Measurements from ENCODE around the gene ATP6AP1. TPM values are rescaled to one million over a fixed set of nuclear protein-coding genes. Genes with fewer than 3 reads are reported as not detected.

The ATP6AP1 gene
- total and polyA plus RNA-seq, 2 experiments from 2014 or later, result 37.7 to 52.1 TPM

GRCh38 chrX:154412468-154412867 lies 16.0 kb upstream of the ATP6AP1 start:
- Histone ChIP-seq H4K20me1 (replicated peaks; ENCODE audit: insufficient read depth) (no peaks in the 10 kb centered on the region), H3K4me3 (peak overlapping the region; percentile 67), H3K79me2 (replicated peaks; ENCODE audit: insufficient read depth) (no peaks in the 10 kb centered on the region), H3K4me2 (peak overlapping the region; percentile 77), H3K27me3 (ENCODE audit: insufficient read depth) (no peaks in the 10 kb centered on the region), H3K27ac (ENCODE audit: low read depth) (no peak overlapping the region), H3F3A (replicated peaks; ENCODE audit: low read depth) (no peaks in the 10 kb centered on the region), H3K36me3 (ENCODE audit: insufficient read depth) (no peaks in the 10 kb centered on the region), H3K4me1 (ENCODE audit: insufficient read depth) (peaks cover 8% of the 10 kb centered on the region; the same call in 1 of the 2 replicates), H3K9me2 (ENCODE audit: insufficient read depth) (no peaks in the 10 kb centered on the region), H2AFZ (no peak overlapping the region)
- Mint-ChIP-seq H3K36me3 (ENCODE audit: low read depth) (peaks cover 5% of the 10 kb centered on the region), H3K27ac (no peak overlapping the region), H3K9me3 (no peaks in the 10 kb centered on the region), H3K4me3 (peak overlapping the region; percentile 89), H3K4me1 (peaks cover 12% of the 10 kb centered on the region), H3K27me3 (ENCODE audit: insufficient read depth, low read depth, poor library complexity) (peaks cover 8% of the 10 kb centered on the region)
- TF ChIP-seq ETS1 (IDR thresholded peaks at IDR 0.05) (no peak), EZH2 (IDR thresholded peaks at IDR 0.05; ENCODE audit: low read depth, unreplicated experiment) (no peak), ZNF331 (CRISPR knock-in tag; IDR thresholded peaks at IDR 0.05; ENCODE audit: low read depth) (no peak)
- TF ChIP-seq, protein P1, sequence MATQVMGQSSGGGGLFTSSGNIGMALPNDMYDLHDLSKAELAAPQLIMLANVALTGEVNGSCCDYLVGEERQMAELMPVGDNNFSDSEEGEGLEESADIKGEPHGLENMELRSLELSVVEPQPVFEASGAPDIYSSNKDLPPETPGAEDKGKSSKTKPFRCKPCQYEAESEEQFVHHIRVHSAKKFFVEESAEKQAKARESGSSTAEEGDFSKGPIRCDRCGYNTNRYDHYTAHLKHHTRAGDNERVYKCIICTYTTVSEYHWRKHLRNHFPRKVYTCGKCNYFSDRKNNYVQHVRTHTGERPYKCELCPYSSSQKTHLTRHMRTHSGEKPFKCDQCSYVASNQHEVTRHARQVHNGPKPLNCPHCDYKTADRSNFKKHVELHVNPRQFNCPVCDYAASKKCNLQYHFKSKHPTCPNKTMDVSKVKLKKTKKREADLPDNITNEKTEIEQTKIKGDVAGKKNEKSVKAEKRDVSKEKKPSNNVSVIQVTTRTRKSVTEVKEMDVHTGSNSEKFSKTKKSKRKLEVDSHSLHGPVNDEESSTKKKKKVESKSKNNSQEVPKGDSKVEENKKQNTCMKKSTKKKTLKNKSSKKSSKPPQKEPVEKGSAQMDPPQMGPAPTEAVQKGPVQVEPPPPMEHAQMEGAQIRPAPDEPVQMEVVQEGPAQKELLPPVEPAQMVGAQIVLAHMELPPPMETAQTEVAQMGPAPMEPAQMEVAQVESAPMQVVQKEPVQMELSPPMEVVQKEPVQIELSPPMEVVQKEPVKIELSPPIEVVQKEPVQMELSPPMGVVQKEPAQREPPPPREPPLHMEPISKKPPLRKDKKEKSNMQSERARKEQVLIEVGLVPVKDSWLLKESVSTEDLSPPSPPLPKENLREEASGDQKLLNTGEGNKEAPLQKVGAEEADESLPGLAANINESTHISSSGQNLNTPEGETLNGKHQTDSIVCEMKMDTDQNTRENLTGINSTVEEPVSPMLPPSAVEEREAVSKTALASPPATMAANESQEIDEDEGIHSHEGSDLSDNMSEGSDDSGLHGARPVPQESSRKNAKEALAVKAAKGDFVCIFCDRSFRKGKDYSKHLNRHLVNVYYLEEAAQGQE (IDR thresholded peaks at IDR 0.05; ENCODE audit: unreplicated experiment), result no peak
- TF ChIP-seq, protein P2, sequence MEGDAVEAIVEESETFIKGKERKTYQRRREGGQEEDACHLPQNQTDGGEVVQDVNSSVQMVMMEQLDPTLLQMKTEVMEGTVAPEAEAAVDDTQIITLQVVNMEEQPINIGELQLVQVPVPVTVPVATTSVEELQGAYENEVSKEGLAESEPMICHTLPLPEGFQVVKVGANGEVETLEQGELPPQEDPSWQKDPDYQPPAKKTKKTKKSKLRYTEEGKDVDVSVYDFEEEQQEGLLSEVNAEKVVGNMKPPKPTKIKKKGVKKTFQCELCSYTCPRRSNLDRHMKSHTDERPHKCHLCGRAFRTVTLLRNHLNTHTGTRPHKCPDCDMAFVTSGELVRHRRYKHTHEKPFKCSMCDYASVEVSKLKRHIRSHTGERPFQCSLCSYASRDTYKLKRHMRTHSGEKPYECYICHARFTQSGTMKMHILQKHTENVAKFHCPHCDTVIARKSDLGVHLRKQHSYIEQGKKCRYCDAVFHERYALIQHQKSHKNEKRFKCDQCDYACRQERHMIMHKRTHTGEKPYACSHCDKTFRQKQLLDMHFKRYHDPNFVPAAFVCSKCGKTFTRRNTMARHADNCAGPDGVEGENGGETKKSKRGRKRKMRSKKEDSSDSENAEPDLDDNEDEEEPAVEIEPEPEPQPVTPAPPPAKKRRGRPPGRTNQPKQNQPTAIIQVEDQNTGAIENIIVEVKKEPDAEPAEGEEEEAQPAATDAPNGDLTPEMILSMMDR (conservative IDR thresholded peaks at IDR 0.05; ENCODE audit: low read depth in 2 of 2), result no peak
- ATAC-seq (no peak), DNase-seq (ENCODE audit: low spot score) (no peak)

- Mint-ChIP-seq H3K27me3 (ENCODE audit: insufficient read depth, low read depth, poor library complexity) (peaks cover 8% of the 10 kb centered on the region), H3K4me3 (no peak overlapping the region; the same call in 2 of the 3 replicates), H3K4me1 (peaks cover 12% of the 10 kb centered on the region), H3K9me3 (no peaks in the 10 kb centered on the region), H3K27ac (no peak overlapping the region), H3K36me3 (ENCODE audit: low read depth) (peaks cover 5% of the 10 kb centered on the region)
- no peaks in the 10 kb centered on the region for H3K36me3 ChIP-seq (ENCODE audit: insufficient read depth)
- no peak for DNase-seq (ENCODE audit: low spot score)
- no peak for ATAC-seq
- H2AFZ ChIP-seq, result no peak overlapping the region
- no peak overlapping the region for H3K4me2 ChIP-seq
- H3K27me3 ChIP-seq (ENCODE audit: insufficient read depth), result no peaks in the 10 kb centered on the region
- no peaks in the 10 kb centered on the region for H3K9me2 ChIP-seq (ENCODE audit: insufficient read depth)
- no peak overlapping the region for H3K4me3 ChIP-seq
- no peaks in the 10 kb centered on the region for H4K20me1 ChIP-seq (replicated peaks; ENCODE audit: insufficient read depth)
- H3K27ac ChIP-seq (ENCODE audit: low read depth), result no peak overlapping the region
- H3K4me1 ChIP-seq (ENCODE audit: insufficient read depth), result peaks cover 8% of the 10 kb centered on the region; the same call in 1 of the 2 replicates
- no peaks in the 10 kb centered on the region for H3K79me2 ChIP-seq (replicated peaks; ENCODE audit: insufficient read depth)
- no peaks in the 10 kb centered on the region for H3F3A ChIP-seq (replicated peaks; ENCODE audit: low read depth)
- TF ChIP-seq EZH2phosphoT487 (IDR thresholded peaks at IDR 0.05; ENCODE audit: unreplicated experiment), result no peak
- TF ChIP-seq, protein P2 (conservative IDR thresholded peaks at IDR 0.05; ENCODE audit: low read depth in 2 of 2), result no peak
- no peak for TF ChIP-seq EZH2 (IDR thresholded peaks at IDR 0.05; ENCODE audit: low read depth, unreplicated experiment)
- no peak for TF ChIP-seq CREB1 (CRISPR knock-in tag; IDR thresholded peaks at IDR 0.05; ENCODE audit: low read depth)
- no peak for TF ChIP-seq POLR2AphosphoS5 (IDR thresholded peaks at IDR 0.05; ENCODE audit: low read depth)
- no peak for TF ChIP-seq ZNF114 (CRISPR knock-in tag; IDR thresholded peaks at IDR 0.05)
Observed at GRCh38 chrX:154413142-154413541, 15.3 kb upstream of the ATP6AP1 start.
